ENCODE data around the gene RNASE12. TPM values are rescaled to one million over a fixed set of nuclear protein-coding genes. Genes with fewer than 3 reads are reported as not detected.
"Not testable (repeated sequence)": the region's sequence is repeated elsewhere in the genome, so short reads cannot be mapped to it uniquely, and the experiment has no call there.

Gene RNASE12
- total and polyA plus RNA-seq, 9 of the 15 experiments (the other 6 are each of a cell fraction or from before 2014, with no cell fraction given): 0.24 TPM; not detected in 8

DNA sequence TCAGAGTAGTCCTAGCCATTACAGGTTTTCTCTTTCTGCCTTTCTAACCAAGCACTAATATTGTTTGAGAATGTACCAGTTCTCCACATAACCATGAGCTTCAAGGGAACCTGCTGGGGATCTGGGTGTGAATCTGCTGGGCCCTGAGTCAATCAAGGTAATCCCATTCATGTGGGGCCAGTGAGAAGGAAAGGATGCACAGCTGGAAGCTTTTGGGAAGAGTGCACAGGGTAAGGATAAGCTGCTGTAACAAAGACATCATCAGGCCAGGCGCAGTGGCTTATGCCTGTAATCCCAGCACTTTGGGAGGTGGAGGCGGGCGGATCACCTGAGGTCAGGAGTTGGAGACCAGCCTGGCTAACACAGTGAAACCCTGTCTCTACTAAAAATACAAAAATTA, 4.5 kb upstream of the RNASE12 start:
- H3K9ac ChIP-seq (ENCODE audit: insufficient read depth in 1 of 2, low read depth in 2 of 2, low read length in 2 of 2); POLR2A ChIA-PET; H3K36me3 ChIP-seq (ENCODE audit: control insufficient read depth, insufficient read depth, low read length); FAIRE-seq; BruUV-seq (replicated peaks); H4K20me1 ChIP-seq (replicated peaks; ENCODE audit: control insufficient read depth, insufficient read depth, low read length); H3K9me1 ChIP-seq (ENCODE audit: control insufficient read depth, insufficient read depth, low read length); H3K27ac ChIP-seq (ENCODE audit: extremely low read depth, low read depth, low read length); H3K9me3 ChIP-seq (replicated peaks; ENCODE audit: control insufficient read depth, insufficient read depth, low read depth, low read length); H3K4me2 ChIP-seq (ENCODE audit: insufficient read depth, low read length); CTCF ChIA-PET (ENCODE audit: low intra/inter-chr PET ratio); DNase-seq (ENCODE audit: extremely low read depth in 1 of 4, low spot score in 3 of 4); in situ Hi-C loops (cut with MboI); intact Hi-C loops (cut with micrococcal nuclease); ATAC-seq; H3K4me3 ChIP-seq; H3K79me2 ChIP-seq (ENCODE audit: control insufficient read depth, insufficient read depth, low read length); H3K27me3 ChIP-seq (ENCODE audit: control insufficient read depth in 2 of 2, insufficient read depth in 2 of 2, low read length in 2 of 2): not testable (repeated sequence)
- H2AFZ ChIP-seq (ENCODE audit: low read depth, low read length): 0 out of 2 replicates have a peak overlapping the region, but pooled peaks have one; percentile 24
- H3K4me1 ChIP-seq (replicated peaks in 1 of 2; ENCODE audit: control insufficient read depth in 2 of 2, insufficient read depth in 2 of 2, low read length in 2 of 2): peaks cover 4 to 24% of the 10 kb centered on the region in 2 experiments
- 89% methylated on average over 3 of the region's 3 CpGs for WGBS (ENCODE audit: insufficient coverage, low coverage, missing lambda C conversion rate)

GRCh38 chr14:20592574-20592973, 1.4 kb upstream of the RNASE12 start:
- no peak overlapping the region for H3K27ac ChIP-seq (ENCODE audit: extremely low read depth, low read depth, low read length)
- H4K20me1 ChIP-seq (replicated peaks; ENCODE audit: control insufficient read depth, insufficient read depth, low read length): no peaks in the 10 kb centered on the region
- peaks cover 4 to 22% of the 10 kb centered on the region in 2 experiments for H3K4me1 ChIP-seq (replicated peaks in 1 of 2; ENCODE audit: control insufficient read depth in 2 of 2, insufficient read depth in 2 of 2, low read length in 2 of 2)
- H3K4me2 ChIP-seq (ENCODE audit: insufficient read depth, low read length): no peak overlapping the region
- no peaks in the 10 kb centered on the region for H3K9me3 ChIP-seq (replicated peaks; ENCODE audit: control insufficient read depth, insufficient read depth, low read depth, low read length)
- no peak overlapping the region; a peak in 1 of 4 replicates for H3K9ac ChIP-seq (ENCODE audit: insufficient read depth in 1 of 2, low read depth in 2 of 2, low read length in 2 of 2)
- ATAC-seq (no peak), DNase-seq (ENCODE audit: extremely low read depth in 1 of 4, low spot score in 3 of 4) (no peak), FAIRE-seq (no peak)
- ChIA-PET POLR2A (no interaction called here), CTCF (ENCODE audit: low intra/inter-chr PET ratio) (no interaction called here)
- 58% methylated on average over 1 of the region's 1 CpG for WGBS (ENCODE audit: insufficient coverage, low coverage, missing lambda C conversion rate)
- in situ Hi-C loops (cut with MboI): no loop called here
- H2AFZ ChIP-seq (ENCODE audit: low read depth, low read length): peak overlapping the region; percentile 44; the same call in 1 of the 2 replicates
- H3K27me3 ChIP-seq (ENCODE audit: control insufficient read depth in 2 of 2, insufficient read depth in 2 of 2, low read length in 2 of 2): no peaks in the 10 kb centered on the region
- H3K4me3 ChIP-seq: no peak overlapping the region
- no peaks in the 10 kb centered on the region for H3K36me3 ChIP-seq (ENCODE audit: control insufficient read depth, insufficient read depth, low read length)
- no peaks in the 10 kb centered on the region for H3K9me1 ChIP-seq (ENCODE audit: control insufficient read depth, insufficient read depth, low read length)
- TF ChIP-seq HEY1 (CRISPR knock-in tag; IDR thresholded peaks at IDR 0.05; ENCODE audit: borderline replicate concordance) (no peak), ZNF280B (CRISPR knock-in tag; IDR thresholded peaks at IDR 0.05) (no peak), JUN (IDR thresholded peaks at IDR 0.05; ENCODE audit: borderline replicate concordance, low read depth, low read length) (no peak), JUN (CRISPR knock-in tag; IDR thresholded peaks at IDR 0.05; ENCODE audit: borderline replicate concordance) (no peak), ZKSCAN1 (IDR thresholded peaks at IDR 0.05; ENCODE audit: low read depth, low read length) (no peak), ZNF766 (CRISPR knock-in tag; conservative IDR thresholded peaks at IDR 0.05) (no peak), CHD2 (IDR thresholded peaks at IDR 0.05; ENCODE audit: low read depth, low read length) (no peak), GMEB1 (CRISPR knock-in tag; IDR thresholded peaks at IDR 0.05) (no peak), KLF13 (tag; IDR thresholded peaks at IDR 0.05; ENCODE audit: borderline replicate concordance, low read depth) (no peak), LEF1 (IDR thresholded peaks at IDR 0.05) (no peak), MBD2 (IDR thresholded peaks at IDR 0.05; ENCODE audit: borderline replicate concordance, low read depth) (no peak), TBP (optimal IDR thresholded peaks at IDR 0.05; ENCODE audit: low read depth, low read length) (no peak)
- H3K79me2 ChIP-seq (ENCODE audit: control insufficient read depth, insufficient read depth, low read length): no peaks in the 10 kb centered on the region
- intact Hi-C loops (cut with micrococcal nuclease): no loop called here
- BruUV-seq (replicated peaks): no TSS peak

Data from K562 (cell line).